ENCODE data around the gene RGS19.
A peak's percentile ranks its signal among the peaks of the same experiment; 100 is the strongest.

RGS19 gene

DNA sequence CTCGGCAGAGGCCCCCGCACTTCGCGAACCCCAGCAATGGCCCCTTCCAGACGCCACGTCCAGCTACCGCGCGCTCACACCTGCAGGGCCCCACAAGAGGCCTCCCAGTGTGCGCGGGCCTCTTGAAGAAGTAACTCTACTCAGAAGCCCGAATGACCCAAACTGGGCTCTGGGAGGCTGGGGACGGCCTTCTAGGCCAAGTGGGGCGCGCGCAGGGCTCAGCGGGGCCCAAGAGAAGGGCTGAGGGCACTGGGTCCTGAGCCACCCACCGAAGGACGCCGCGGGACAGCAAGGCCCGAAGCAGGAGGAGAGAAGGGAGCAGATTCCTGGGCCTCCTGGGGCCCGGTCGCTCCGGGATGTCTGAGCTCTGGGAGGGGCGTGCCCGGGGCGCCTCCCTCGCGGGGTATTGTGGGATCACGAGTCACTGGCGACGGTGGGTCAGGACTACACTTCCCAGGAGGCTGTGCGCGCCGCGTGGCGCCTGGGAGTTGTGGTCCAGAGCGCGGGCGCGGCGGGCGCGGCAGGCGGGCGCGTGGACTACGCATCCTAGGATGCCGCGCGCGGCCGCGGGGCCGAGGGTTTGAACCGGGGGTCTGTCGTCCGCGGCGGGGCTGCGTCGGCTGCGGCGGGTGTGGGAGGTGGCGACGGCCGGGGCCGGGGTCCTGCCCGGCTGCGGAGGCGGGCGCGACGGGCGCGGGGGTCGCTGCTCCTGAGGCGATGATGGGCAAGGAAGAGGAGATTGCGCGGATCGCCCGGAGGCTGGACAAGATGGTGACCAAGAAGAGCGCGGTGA lies 16.5 kb downstream of the RGS19 start, which contains the start of gene TCEA2:
TSS of gene TCEA2 (plus strand) at position 603 of the 793 bp plus-strand sequence. CDS start at position 718, 115 bp downstream.
- peaks cover 55% of the 10 kb centered on the region for H3K4me1 Mint-ChIP-seq (ENCODE audit: low read depth)
- peaks cover 43% of the 10 kb centered on the region for H3K27me3 Mint-ChIP-seq
- peak within 1 kb of the TSS; percentile 92 for H3K4me3 Mint-ChIP-seq
- H3K9me3 Mint-ChIP-seq, result no peaks in the 10 kb centered on the region
- intact Hi-C loops (cut with micrococcal nuclease), result loop anchor here (2.0 kb wide), 1 partner anchor 82 kb away; the partner anchor contains the start of gene PRPF6
- peak within 1 kb of the TSS; percentile 90 for H3K27ac Mint-ChIP-seq
- H3K36me3 Mint-ChIP-seq (ENCODE audit: low read depth), result peaks cover 13% of the 10 kb centered on the region

DNA sequence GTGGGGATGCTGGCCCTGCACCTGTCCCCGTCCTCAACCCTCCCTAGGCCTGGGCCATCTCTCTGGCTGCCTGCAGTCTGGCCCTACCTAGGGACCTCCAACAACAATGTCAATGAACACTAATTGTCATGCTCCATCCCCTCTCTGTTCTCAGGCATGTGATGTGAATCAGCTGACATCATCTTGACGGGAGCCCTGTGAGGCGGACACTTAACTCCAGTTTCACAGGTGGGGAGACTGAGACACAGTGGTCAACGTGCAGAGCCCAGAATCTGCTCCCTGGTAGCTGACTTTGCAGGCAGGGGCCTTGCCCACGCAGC lies 17.1 kb downstream of the RGS19 start:
- Mint-ChIP-seq H3K36me3 (ENCODE audit: low read depth) (peaks cover 13% of the 10 kb centered on the region), H3K4me1 (ENCODE audit: low read depth) (peaks cover 55% of the 10 kb centered on the region), H3K4me3 (peak overlapping the region; percentile 92), H3K27me3 (peaks cover 46% of the 10 kb centered on the region), H3K9me3 (no peaks in the 10 kb centered on the region), H3K27ac (peak overlapping the region; percentile 90)
- intact Hi-C loops (cut with micrococcal nuclease), result loop anchor here (2.0 kb wide), 1 partner anchor 81 kb away; the partner anchor contains the start of gene PRPF6

DNA sequence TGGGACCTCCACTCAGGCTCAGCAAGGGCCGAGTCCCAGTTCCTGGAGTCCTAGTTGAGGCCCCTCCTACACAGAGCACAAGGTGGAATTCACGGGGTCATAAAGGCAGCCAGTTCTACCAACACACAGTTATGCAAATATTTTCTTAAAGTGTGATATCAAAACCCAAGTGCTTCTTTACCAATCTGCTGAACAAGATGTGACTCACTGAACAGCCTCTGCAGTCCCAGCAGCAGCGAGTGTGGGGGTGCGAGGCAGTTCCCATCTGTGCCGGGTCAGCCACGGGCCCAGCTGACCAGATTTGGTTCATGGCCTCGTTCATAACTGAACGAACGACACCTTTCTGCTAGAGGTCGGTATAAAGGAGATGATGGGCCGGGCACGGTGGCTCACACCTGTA lies 20.8 kb downstream of the RGS19 start:
- peaks cover 8% of the 10 kb centered on the region for H3K36me3 Mint-ChIP-seq (ENCODE audit: low read depth)
- H3K27ac Mint-ChIP-seq, result peak overlapping the region; percentile 28
- H3K9me3 Mint-ChIP-seq, result no peaks in the 10 kb centered on the region
- intact Hi-C loops (cut with micrococcal nuclease), result no loop called here
- peaks cover 40% of the 10 kb centered on the region for H3K4me1 Mint-ChIP-seq (ENCODE audit: low read depth)
- H3K4me3 Mint-ChIP-seq, result no peak overlapping the region
- peaks cover 56% of the 10 kb centered on the region for H3K27me3 Mint-ChIP-seq

DNA sequence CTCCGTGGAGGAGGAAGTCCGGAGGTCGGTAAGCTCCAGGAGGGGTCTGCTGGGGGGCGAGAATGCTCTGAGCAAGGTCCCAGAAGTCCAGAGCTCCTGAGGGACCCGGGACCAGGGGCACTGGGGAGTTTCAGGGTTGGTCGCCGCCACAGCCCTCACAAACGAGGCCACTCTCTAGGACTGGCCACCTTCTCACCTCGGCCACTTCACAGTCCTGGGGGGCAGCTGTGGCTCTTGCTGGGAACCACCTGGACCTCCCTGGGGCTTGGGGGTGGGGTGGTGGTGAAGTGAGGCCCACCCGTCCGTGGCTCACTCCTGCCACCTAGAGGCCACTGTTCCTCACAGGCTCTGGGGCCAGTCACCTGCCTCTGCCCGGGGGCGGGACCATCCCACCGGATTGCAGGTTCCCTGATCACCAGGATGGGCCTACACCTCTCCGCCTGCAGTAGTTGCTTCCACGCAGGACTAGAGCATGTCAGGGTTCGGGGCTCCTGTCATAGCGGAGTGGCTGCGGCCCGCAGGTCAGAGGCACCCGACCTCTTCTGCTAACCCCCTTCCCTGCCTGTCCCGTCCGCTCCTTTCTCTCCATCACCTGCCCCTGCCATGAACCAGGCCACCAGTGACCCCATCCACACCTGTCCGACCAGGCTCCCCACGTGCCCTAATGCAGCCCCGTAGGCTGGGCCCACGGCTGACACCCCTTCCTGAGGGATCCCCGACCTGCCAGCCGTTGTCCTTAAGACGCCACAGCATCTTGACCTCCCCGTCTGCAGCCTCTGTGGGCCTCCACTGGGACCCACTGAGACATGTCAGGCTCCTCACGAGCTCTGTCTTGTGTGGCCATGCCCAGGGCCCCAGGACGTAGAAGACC lies 21.5 kb downstream of the RGS19 start:
- intact Hi-C loops (cut with micrococcal nuclease), result no loop called here
- H3K27ac Mint-ChIP-seq, result peak overlapping the region; percentile 28
- H3K9me3 Mint-ChIP-seq, result no peaks in the 10 kb centered on the region
- H3K4me3 Mint-ChIP-seq, result no peak overlapping the region
- H3K4me1 Mint-ChIP-seq (ENCODE audit: low read depth), result peaks cover 40% of the 10 kb centered on the region
- peaks cover 2% of the 10 kb centered on the region for H3K36me3 Mint-ChIP-seq (ENCODE audit: low read depth)
- H3K27me3 Mint-ChIP-seq, result peaks cover 63% of the 10 kb centered on the region

GRCh38 chr20:64056889-64057627 lies 22.3 kb downstream of the RGS19 start:
- intact Hi-C loops (cut with micrococcal nuclease), result no loop called here
- Mint-ChIP-seq H3K27ac (peak overlapping the region; percentile 28), H3K9me3 (no peaks in the 10 kb centered on the region), H3K36me3 (ENCODE audit: low read depth) (no peaks in the 10 kb centered on the region), H3K27me3 (peaks cover 71% of the 10 kb centered on the region), H3K4me3 (peak overlapping the region; percentile 34), H3K4me1 (ENCODE audit: low read depth) (peaks cover 33% of the 10 kb centered on the region)

GRCh38 chr20:64056639-64056888 lies 22.8 kb downstream of the RGS19 start:
- Mint-ChIP-seq H3K4me1 (ENCODE audit: low read depth) (peaks cover 33% of the 10 kb centered on the region), H3K36me3 (ENCODE audit: low read depth) (no peaks in the 10 kb centered on the region), H3K27ac (no peak overlapping the region), H3K27me3 (peaks cover 76% of the 10 kb centered on the region), H3K4me3 (no peak overlapping the region), H3K9me3 (no peaks in the 10 kb centered on the region)
- intact Hi-C loops (cut with micrococcal nuclease), result no loop called here

- intact Hi-C loops (cut with micrococcal nuclease), result no loop called here
- Mint-ChIP-seq H3K36me3 (ENCODE audit: low read depth) (no peaks in the 10 kb centered on the region), H3K9me3 (no peaks in the 10 kb centered on the region), H3K27me3 (peaks cover 81% of the 10 kb centered on the region), H3K4me3 (no peak overlapping the region), H3K27ac (no peak overlapping the region), H3K4me1 (ENCODE audit: low read depth) (peaks cover 34% of the 10 kb centered on the region)
Measured at GRCh38 chr20:64055893-64056638, 23.3 kb downstream of the RGS19 start.

- H3K27me3 Mint-ChIP-seq, result peaks cover 87% of the 10 kb centered on the region
- no peaks in the 10 kb centered on the region for H3K36me3 Mint-ChIP-seq (ENCODE audit: low read depth)
- no peak overlapping the region for H3K27ac Mint-ChIP-seq
- intact Hi-C loops (cut with micrococcal nuclease), result no loop called here
- peaks cover 40% of the 10 kb centered on the region for H3K4me1 Mint-ChIP-seq (ENCODE audit: low read depth)
- no peaks in the 10 kb centered on the region for H3K9me3 Mint-ChIP-seq
- no peak overlapping the region for H3K4me3 Mint-ChIP-seq
Measured at GRCh38 chr20:64055396-64055892, 23.9 kb downstream of the RGS19 start.

DNA sequence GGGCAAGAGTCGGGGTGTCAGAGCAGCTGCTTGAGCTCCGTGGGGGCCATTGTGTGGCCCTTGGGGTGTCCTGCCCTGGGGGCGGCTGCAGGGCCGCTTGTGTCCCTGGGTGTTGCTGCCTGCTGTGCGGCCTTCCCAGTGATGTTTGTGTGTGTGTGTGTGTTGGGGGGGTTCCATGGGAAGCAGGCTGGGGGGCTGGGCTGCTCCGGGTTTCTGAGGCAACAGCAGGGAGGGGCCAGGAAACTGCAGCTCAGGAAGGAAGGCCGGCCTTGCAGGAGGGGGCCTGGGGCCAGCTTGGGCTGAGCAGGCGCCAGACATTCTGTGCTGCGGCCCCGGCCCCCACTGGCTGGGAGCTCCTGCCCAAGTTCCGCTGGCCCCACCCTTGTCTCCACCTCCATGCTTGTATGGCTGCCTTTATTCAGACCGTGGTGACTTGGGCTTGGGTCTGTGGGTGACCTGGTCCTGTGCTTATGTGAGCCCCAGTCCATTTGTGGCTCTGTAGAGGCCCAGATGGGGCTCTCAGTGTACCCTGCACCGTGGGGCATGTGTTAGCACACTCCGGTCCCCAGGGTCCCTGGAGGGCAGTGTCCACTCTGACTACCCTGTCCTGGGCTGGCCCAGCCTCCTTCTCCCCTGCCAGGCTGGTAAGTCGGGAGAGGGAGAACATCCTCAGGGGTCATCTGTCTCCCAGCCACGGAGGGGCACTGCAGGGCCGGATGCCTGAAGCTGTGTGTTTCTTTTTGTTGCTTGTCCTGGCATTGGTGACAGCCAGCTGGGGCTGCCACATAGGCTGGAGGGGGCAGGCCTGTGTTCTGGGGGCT lies 25.3 kb downstream of the RGS19 start:
- H3K4me3 Mint-ChIP-seq, result no peak overlapping the region
- H3K9me3 Mint-ChIP-seq, result no peaks in the 10 kb centered on the region
- H3K27me3 Mint-ChIP-seq, result peaks cover 86% of the 10 kb centered on the region
- intact Hi-C loops (cut with micrococcal nuclease), result no loop called here
- no peak overlapping the region for H3K27ac Mint-ChIP-seq
- H3K4me1 Mint-ChIP-seq (ENCODE audit: low read depth), result peaks cover 41% of the 10 kb centered on the region
- no peaks in the 10 kb centered on the region for H3K36me3 Mint-ChIP-seq (ENCODE audit: low read depth)

DNA sequence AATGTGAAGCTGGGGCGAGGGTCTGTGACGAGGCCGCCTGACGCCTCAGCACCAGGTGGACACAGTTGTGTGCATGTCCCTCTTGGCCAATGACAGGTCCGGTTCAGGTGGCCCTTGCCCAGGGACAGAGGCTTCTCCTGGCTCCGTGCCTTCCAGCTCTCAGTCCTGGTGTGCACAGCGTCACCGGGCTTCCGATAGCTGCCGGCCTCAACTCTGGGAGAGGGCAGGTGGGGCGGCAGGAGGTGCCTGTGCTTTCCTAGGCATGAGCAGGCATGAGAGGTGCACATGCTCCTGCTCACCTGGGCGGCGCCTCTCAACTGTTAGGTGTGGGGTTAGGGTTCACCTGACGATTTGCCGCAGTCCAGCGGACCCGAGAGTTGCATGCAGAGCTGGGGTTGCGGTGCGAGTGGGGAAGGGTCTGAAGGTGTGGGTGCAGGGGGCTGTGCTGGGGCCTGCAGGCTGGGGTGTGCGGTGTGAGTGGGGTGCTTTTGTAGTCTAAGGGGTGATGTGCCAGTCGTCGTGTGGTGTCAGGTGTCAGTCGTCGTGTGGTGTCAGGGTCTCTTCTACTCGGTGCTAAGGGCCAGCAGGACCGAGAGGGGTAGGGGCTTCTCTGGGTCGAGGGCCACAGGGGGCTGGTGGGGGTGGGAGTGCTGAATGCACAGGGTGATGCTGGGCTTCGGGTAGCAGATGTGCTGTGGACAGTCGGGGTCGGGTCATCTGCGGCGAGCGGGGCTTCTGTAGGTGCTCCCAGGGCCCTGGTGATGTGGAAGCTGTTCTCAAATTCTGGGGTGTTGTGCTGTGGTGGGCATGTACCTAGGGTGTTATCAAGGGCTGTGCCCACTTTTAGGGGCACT lies 26.1 kb downstream of the RGS19 start:
- H3K4me1 Mint-ChIP-seq (ENCODE audit: low read depth), result peaks cover 39% of the 10 kb centered on the region
- no peak overlapping the region for H3K27ac Mint-ChIP-seq
- intact Hi-C loops (cut with micrococcal nuclease), result no loop called here
- no peak overlapping the region for H3K4me3 Mint-ChIP-seq
- no peaks in the 10 kb centered on the region for H3K36me3 Mint-ChIP-seq (ENCODE audit: low read depth)
- no peaks in the 10 kb centered on the region for H3K9me3 Mint-ChIP-seq
- H3K27me3 Mint-ChIP-seq, result peaks cover 83% of the 10 kb centered on the region

- intact Hi-C loops (cut with micrococcal nuclease), result no loop called here
- Mint-ChIP-seq H3K27ac (no peak overlapping the region), H3K4me1 (ENCODE audit: low read depth) (peaks cover 30% of the 10 kb centered on the region), H3K36me3 (ENCODE audit: low read depth) (no peaks in the 10 kb centered on the region), H3K27me3 (peaks cover 84% of the 10 kb centered on the region), H3K4me3 (no peak overlapping the region), H3K9me3 (no peaks in the 10 kb centered on the region)
Measured at GRCh38 chr20:64052326-64052722, 27.0 kb downstream of the RGS19 start.
